WTC11 (cell line): Measurements from ENCODE around the gene ZNF518A.

Experiments used
- CREM ChIP-seq: sonication (generic); formaldehyde crosslinking; IDR thresholded peaks from 2 replicates; pipeline ENCODE4 v1.8.1; 2022; ENCODE audit warnings: mild to moderate bottlenecking, missing genetic modification reagents, moderate library complexity
- CTCF ChIP-seq: fragments of 200-600 bp; IDR thresholded peaks from 2 replicates; pipeline ENCODE4 v1.8.0; 2022; ENCODE audit warnings: antibody characterized with exemption
- FOXJ3 ChIP-seq: sonication (generic); formaldehyde crosslinking; IDR thresholded peaks from 2 replicates; pipeline ENCODE4 v1.9.0; 2021; ENCODE audit warnings: missing genetic modification reagents, mild to moderate bottlenecking, borderline replicate concordance
- IRF2 ChIP-seq: sonication (generic); formaldehyde crosslinking; IDR thresholded peaks from 2 replicates; pipeline ENCODE4 v1.8.0; 2022; ENCODE audit warnings: low read depth, missing genetic modification reagents, borderline replicate concordance
- JUN ChIP-seq: sonication (generic); formaldehyde crosslinking; IDR thresholded peaks from 2 replicates; pipeline ENCODE4 v1.8.0; 2023; ENCODE audit warnings: mild to moderate bottlenecking, missing genetic modification reagents
- PRDM15 ChIP-seq: sonication (generic); formaldehyde crosslinking; IDR thresholded peaks from 2 replicates; pipeline ENCODE4 v1.8.0; 2022; ENCODE audit warnings: missing genetic modification reagents
- RELA ChIP-seq: sonication (generic); formaldehyde crosslinking; IDR thresholded peaks from 2 replicates; pipeline ENCODE4 v1.8.1; 2022; ENCODE audit warnings: missing genetic modification reagents, mild to moderate bottlenecking, borderline replicate concordance
- SMAD4 ChIP-seq: sonication (generic); formaldehyde crosslinking; IDR thresholded peaks from 2 replicates; pipeline ENCODE4 v1.8.0; 2022; ENCODE audit warnings: mild to moderate bottlenecking, missing genetic modification reagents
- TCF7 ChIP-seq: sonication (generic); formaldehyde crosslinking; IDR thresholded peaks from 2 replicates; pipeline ENCODE4 v1.8.0; 2022; ENCODE audit warnings: mild to moderate bottlenecking, low read depth, missing genetic modification reagents, moderate library complexity
- USF2 ChIP-seq: sonication (generic); formaldehyde crosslinking; IDR thresholded peaks from 2 replicates; pipeline ENCODE4 v1.8.1; 2023; ENCODE audit warnings: mild to moderate bottlenecking, missing genetic modification reagents, moderate library complexity
- ZBTB43 ChIP-seq: sonication (generic); formaldehyde crosslinking; IDR thresholded peaks from 2 replicates; pipeline ENCODE4 v1.8.1; 2023; ENCODE audit warnings: mild to moderate bottlenecking, missing genetic modification reagents
- ZNF512 ChIP-seq: sonication (generic); formaldehyde crosslinking; IDR thresholded peaks from 2 replicates; pipeline ENCODE4 v1.8.1; 2022; ENCODE audit warnings: missing genetic modification reagents, borderline replicate concordance
- TF ChIP-seq, protein P1 (sequence below): sonication (generic); formaldehyde crosslinking; IDR thresholded peaks from 2 replicates; pipeline ENCODE4 v1.8.1; 2022; ENCODE audit warnings: mild to moderate bottlenecking, missing genetic modification reagents, moderate library complexity, borderline replicate concordance
- TF ChIP-seq, protein P2 (sequence below): sonication (generic); formaldehyde crosslinking; IDR thresholded peaks from 2 replicates; pipeline ENCODE4 v1.8.0; 2022; ENCODE audit warnings: mild to moderate bottlenecking, missing genetic modification reagents

DNA sequence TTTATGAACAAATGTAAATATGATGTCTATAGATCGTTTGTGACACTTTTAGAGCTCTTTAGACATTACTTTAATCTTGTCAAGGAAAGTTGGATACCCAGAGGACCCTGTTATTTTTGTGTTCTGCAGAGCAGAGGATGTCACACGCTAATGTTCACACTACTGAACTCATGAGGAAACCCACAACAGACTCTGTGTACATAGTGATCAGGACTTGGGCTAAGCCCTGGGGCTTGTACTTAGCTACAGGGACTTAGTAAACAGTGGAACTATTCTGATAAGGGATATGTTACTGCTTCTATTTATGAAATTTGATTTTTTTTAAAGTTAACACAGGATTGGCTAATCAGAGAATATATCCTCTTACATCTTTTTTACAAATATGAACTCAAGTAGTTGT, 36.1 kb upstream of the ZNF518A start:
- TF ChIP-seq PRDM15 (CRISPR knock-in tag) (no peak), CTCF (no peak), JUN (no peak), SMAD4 (no peak), USF2 (CRISPR knock-in tag) (no peak), CREM (no peak), FOXJ3 (CRISPR knock-in tag) (no peak), IRF2 (no peak), RELA (CRISPR knock-in tag) (no peak), TCF7 (CRISPR knock-in tag) (no peak), ZNF512 (CRISPR knock-in tag) (no peak), ZBTB43 (CRISPR knock-in tag) (no peak)
- TF ChIP-seq, protein P1, sequence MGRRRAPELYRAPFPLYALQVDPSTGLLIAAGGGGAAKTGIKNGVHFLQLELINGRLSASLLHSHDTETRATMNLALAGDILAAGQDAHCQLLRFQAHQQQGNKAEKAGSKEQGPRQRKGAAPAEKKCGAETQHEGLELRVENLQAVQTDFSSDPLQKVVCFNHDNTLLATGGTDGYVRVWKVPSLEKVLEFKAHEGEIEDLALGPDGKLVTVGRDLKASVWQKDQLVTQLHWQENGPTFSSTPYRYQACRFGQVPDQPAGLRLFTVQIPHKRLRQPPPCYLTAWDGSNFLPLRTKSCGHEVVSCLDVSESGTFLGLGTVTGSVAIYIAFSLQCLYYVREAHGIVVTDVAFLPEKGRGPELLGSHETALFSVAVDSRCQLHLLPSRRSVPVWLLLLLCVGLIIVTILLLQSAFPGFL (CRISPR knock-in tag) = no peak
- TF ChIP-seq, protein P2, sequence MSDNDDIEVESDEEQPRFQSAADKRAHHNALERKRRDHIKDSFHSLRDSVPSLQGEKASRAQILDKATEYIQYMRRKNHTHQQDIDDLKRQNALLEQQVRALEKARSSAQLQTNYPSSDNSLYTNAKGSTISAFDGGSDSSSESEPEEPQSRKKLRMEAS (CRISPR knock-in tag) = no peak
